ENCODE measurements around the gene GZMB. TPM values are rescaled to one million over a fixed set of nuclear protein-coding genes. Genes with fewer than 3 reads are reported as not detected.
"Not testable (repeated sequence)": the region's sequence is repeated elsewhere in the genome, so short reads cannot be mapped to it uniquely, and the experiment has no call there.

The GZMB gene
- total and polyA plus RNA-seq, 12 donors, result 0.35 to 19.2 (median 0.96) TPM; not detected in 1

GRCh38 chr14:24597403-24597802, 36.6 kb downstream of the GZMB start:
- Histone ChIP-seq H3K36me3 (no peaks in the 10 kb centered on the region), H3K4me3 (no peak overlapping the region), H3K9me3 (peaks cover 0 to 54% (median 25%) of the 10 kb centered on the region in 11 donors), H3K4me1 (no peaks in the 10 kb centered on the region), H3K27ac (no peak overlapping the region), H3K27me3 (no peaks in the 10 kb centered on the region)
- DNase-seq (no peak), ATAC-seq (no peak)
- TF ChIP-seq CTCF (IDR thresholded peaks at IDR 0.05), result no peak
- intact Hi-C loops (cut with DNase I), result no loop called here

GRCh38 chr14:24595073-24595808, 38.7 kb downstream of the GZMB start:
- DNase-seq (no peak), ATAC-seq (no peak)
- Histone ChIP-seq H3K4me1 (no peaks in the 10 kb centered on the region), H3K9me3 (peaks cover 0 to 57% (median 25%) of the 10 kb centered on the region in 11 donors), H3K4me3 (no peak overlapping the region), H3K27ac (no peak overlapping the region), H3K27me3 (no peaks in the 10 kb centered on the region), H3K36me3 (no peaks in the 10 kb centered on the region)
- TF ChIP-seq CTCF (IDR thresholded peaks at IDR 0.05), result no peak
- intact Hi-C loops (cut with DNase I), result no loop called here
- 72 to 87% methylated on average over 3 of the region's 3 CpGs for WGBS, 2 donors

GRCh38 chr14:24591004-24591403, 43.0 kb downstream of the GZMB start:
- H3K36me3 ChIP-seq; H3K4me3 ChIP-seq; ATAC-seq; H3K4me1 ChIP-seq; H3K27ac ChIP-seq; DNase-seq; H3K27me3 ChIP-seq; intact Hi-C loops (cut with DNase I): not testable (repeated sequence)
- 72 to 74% methylated on average over 2 of the region's 2 CpGs for WGBS, 2 donors
- H3K9me3 ChIP-seq, result peaks cover 0 to 62% (median 11%) of the 10 kb centered on the region in 11 donors

- H3K27ac ChIP-seq; ATAC-seq; DNase-seq; H3K4me1 ChIP-seq; intact Hi-C loops (cut with DNase I); H3K36me3 ChIP-seq; H3K4me3 ChIP-seq; H3K27me3 ChIP-seq: not testable (repeated sequence)
- peaks cover 0 to 48% (median 0%) of the 10 kb centered on the region in 11 donors for H3K9me3 ChIP-seq
- WGBS, 2 donors, result 67 to 70% methylated on average over 2 to 3 of the region's 3 CpGs
These were observed 49.6 kb downstream of the GZMB start for GRCh38 chr14:24584402-24584801.

Other genes starting within 250 kb of the GZMB start
- 1 to 10 TPM; 3.6 to 9.0 (median 6.4) TPM for gene NYNRIN, start 235.2 kb downstream of the GZMB start, total RNA-seq
- 1 to 10 TPM; 4.6 to 6.8 TPM for gene NYNRIN, start 235.2 kb downstream of the GZMB start, polyA plus RNA-seq
- 1 to 10 TPM in 4 of 10 donors, under 1 TPM in 6; 0.24 to 2.5 (median 0.80) TPM for gene CBLN3, start 204.5 kb downstream of the GZMB start, total RNA-seq
- 1 to 10 TPM; 1.0 to 1.8 TPM for gene CBLN3, start 204.5 kb downstream of the GZMB start, polyA plus RNA-seq
- 10 to 100 TPM; 14.3 to 30.1 (median 17.9) TPM for gene KHNYN, start 204.2 kb downstream of the GZMB start, total RNA-seq
- gene KHNYN, start 204.2 kb downstream of the GZMB start, polyA plus RNA-seq, result 10 to 100 TPM; 14.0 to 20.9 TPM
- 10 to 100 TPM; 55.6 to 93.6 (median 67.4) TPM for gene SDR39U1, start 191.4 kb downstream of the GZMB start, total RNA-seq
- gene SDR39U1, start 191.4 kb downstream of the GZMB start, polyA plus RNA-seq, result 100 to 1,000 TPM in 1 of 2 donors, 10 to 100 TPM in 1; 88.5 to 108 TPM
- 1 to 10 TPM in 3 of 10 donors, under 1 TPM in 5, not detected in 2; 0.26 to 1.4 (median 0.73) TPM for gene CMA1, start 125.9 kb downstream of the GZMB start, total RNA-seq
- under 1 TPM in 1 of 2 donors, not detected in 1; 0.13 TPM for gene CMA1, start 125.9 kb downstream of the GZMB start, polyA plus RNA-seq
- 1 to 10 TPM in 5 of 10 donors, under 1 TPM in 4, not detected in 1; 0.49 to 2.4 (median 1.1) TPM for gene CTSG, start 57.9 kb downstream of the GZMB start, total RNA-seq
- under 1 TPM in 1 of 2 donors, not detected in 1; 0.23 TPM for gene CTSG, start 57.9 kb downstream of the GZMB start, polyA plus RNA-seq
- gene GZMH, start 24.5 kb downstream of the GZMB start, total RNA-seq, result 1 to 10 TPM in 2 of 10 donors, under 1 TPM in 4, not detected in 4; 0.34 to 6.4 (median 0.72) TPM
- under 1 TPM; 0.28 to 0.37 TPM for gene GZMH, start 24.5 kb downstream of the GZMB start, polyA plus RNA-seq